PFSK-1 (cell line): ENCODE data around the gene BCAS1.

Experiments
- FOXP2 ChIP-seq: optimal IDR thresholded peaks from 2 replicates; pipeline ENCODE3; 2011; ENCODE audit warnings: borderline replicate concordance, control low read depth, inconsistent platforms; ENCODE audit not compliant: insufficient read depth; ENCODE audit errors: extremely low read length, extremely low read depth
- POLR2AphosphoS5 ChIP-seq: IDR thresholded peaks from 2 replicates; pipeline ENCODE4 v1.6.1; 2012; ENCODE audit warnings: low read depth, mild to moderate bottlenecking, control low read depth, low read length, moderate library complexity
- SIN3A ChIP-seq: IDR thresholded peaks from 2 replicates; pipeline ENCODE4 v1.6.1; 2012; ENCODE audit warnings: mild to moderate bottlenecking, low read length, moderate library complexity, borderline replicate concordance; ENCODE audit not compliant: insufficient read depth
- TAF1 ChIP-seq: IDR thresholded peaks from 2 replicates; pipeline ENCODE4 v1.6.1; 2012; ENCODE audit warnings: low read length, control low read depth, borderline replicate concordance; ENCODE audit not compliant: insufficient read depth
- TF ChIP-seq, protein P1 (sequence below), 2 experiments: IDR thresholded peaks; 2 replicates each; pipeline versions ENCODE4 v1.6.1 to v1.8.0; 2011 to 2012; ENCODE audit warnings: low read depth in 2 of 2, low read length in 2 of 2, control low read depth in 1 of 2, inconsistent platforms in 1 of 2, mild to moderate bottlenecking in 1 of 2, moderate library complexity in 1 of 2; ENCODE audit not compliant: insufficient read depth in 1 of 2

The BCAS1 gene

DNA sequence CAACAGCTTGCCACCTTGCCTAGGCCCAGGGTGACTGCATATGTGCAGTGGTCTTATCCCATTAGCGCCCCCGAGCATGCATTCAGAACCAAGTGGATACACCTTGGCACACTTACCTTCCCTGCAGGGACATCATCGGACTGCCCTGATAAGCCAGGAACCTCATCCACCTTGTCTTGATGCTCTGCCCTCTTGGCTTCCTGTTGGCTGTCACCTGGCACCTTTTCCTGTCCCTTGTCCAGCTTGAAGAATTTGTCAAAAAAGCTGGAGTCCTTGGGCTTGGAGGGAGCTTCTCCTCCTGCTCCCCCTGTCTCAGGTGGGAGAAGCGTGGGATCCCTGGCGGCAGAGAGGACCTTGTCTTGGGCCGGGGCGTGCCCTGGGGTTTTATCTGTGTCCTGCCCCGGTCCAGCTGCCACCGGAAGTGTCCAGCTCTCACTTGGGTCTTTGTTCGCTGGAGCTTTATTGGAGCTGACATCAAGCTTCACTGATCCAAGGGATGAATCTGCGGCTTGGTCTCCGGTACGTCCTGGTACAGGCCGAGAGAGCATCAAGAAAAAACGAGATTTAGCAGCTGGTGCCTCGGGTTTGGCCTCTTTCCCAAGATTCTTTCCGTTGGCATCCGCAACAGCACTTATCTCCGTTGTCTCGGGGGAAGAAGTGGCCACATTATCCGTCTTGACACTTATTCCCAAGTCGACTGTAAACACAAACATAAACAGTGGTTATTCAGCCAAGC lies 42.0 kb downstream of the BCAS1 start:
- no peak for TF ChIP-seq FOXP2
- TF ChIP-seq, protein P1, sequence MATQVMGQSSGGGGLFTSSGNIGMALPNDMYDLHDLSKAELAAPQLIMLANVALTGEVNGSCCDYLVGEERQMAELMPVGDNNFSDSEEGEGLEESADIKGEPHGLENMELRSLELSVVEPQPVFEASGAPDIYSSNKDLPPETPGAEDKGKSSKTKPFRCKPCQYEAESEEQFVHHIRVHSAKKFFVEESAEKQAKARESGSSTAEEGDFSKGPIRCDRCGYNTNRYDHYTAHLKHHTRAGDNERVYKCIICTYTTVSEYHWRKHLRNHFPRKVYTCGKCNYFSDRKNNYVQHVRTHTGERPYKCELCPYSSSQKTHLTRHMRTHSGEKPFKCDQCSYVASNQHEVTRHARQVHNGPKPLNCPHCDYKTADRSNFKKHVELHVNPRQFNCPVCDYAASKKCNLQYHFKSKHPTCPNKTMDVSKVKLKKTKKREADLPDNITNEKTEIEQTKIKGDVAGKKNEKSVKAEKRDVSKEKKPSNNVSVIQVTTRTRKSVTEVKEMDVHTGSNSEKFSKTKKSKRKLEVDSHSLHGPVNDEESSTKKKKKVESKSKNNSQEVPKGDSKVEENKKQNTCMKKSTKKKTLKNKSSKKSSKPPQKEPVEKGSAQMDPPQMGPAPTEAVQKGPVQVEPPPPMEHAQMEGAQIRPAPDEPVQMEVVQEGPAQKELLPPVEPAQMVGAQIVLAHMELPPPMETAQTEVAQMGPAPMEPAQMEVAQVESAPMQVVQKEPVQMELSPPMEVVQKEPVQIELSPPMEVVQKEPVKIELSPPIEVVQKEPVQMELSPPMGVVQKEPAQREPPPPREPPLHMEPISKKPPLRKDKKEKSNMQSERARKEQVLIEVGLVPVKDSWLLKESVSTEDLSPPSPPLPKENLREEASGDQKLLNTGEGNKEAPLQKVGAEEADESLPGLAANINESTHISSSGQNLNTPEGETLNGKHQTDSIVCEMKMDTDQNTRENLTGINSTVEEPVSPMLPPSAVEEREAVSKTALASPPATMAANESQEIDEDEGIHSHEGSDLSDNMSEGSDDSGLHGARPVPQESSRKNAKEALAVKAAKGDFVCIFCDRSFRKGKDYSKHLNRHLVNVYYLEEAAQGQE (IDR thresholded peaks at IDR 0.05; ENCODE audit: insufficient read depth in 1 of 2, low read depth in 2 of 2, low read length in 2 of 2): no peak
- TF ChIP-seq POLR2AphosphoS5: no peak
- TF ChIP-seq SIN3A: no peak

DNA sequence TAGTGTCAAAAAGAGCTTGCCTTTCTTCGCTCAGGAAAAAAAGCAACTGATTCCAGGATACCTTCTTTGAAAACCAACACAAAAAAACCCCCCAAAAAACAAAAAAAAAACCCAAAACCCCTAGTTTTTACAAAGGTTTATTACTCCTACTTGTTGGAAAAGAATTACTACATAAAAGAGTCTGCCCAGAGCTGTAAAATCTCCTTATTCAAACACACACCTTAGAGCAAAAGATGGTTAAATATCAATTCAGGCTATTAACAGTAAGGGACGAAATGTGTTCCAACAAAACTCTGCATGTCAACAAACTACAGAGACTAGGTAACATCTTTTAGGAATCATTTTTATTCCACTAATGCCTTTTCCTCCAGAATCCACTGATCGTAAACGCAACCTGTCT lies 42.7 kb downstream of the BCAS1 start:
- no peak for TF ChIP-seq FOXP2
- TF ChIP-seq, protein P1 (IDR thresholded peaks at IDR 0.05; ENCODE audit: insufficient read depth in 1 of 2, low read depth in 2 of 2, low read length in 2 of 2): no peak
- TF ChIP-seq SIN3A: no peak
- no peak for TF ChIP-seq TAF1
- TF ChIP-seq POLR2AphosphoS5: no peak

DNA sequence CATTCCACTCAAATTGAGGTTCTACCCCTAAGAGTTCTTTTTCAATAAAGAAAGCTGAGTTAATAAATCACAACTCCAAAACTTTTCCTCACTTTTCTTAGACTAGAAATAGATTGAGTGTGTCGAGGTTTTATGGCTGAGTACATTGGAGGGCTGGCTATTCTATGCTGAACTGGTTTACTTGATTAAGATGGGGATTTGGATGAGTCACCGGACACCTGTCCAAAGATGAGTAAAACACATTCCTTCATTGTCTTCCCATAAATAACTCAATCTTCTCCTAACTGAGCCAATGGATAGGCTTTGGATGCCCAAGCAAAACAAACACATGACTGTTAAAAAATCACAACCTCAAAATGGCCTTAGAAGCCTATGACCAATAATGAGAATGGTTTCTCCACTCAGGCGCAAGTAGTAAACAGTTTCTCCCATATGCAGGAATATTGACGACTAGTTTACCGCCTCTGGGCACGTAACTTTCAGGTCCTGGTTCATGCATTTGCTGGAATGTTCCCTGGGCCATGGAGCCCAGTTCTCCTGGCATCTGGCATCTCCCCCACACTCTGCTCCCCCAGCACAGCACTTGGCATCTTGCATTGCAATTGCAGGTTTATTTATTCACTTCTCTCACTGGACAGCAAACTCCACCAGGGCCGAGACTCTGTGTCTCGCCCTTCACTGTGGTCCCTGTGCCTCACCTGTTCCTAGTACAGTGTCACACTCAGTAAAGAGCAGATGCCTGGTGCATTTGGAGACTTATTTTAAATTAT lies 43.9 kb downstream of the BCAS1 start:
- no peak for TF ChIP-seq FOXP2
- TF ChIP-seq, protein P1 (IDR thresholded peaks at IDR 0.05; ENCODE audit: insufficient read depth in 1 of 2, low read depth in 2 of 2, low read length in 2 of 2): no peak
- no peak for TF ChIP-seq TAF1
- TF ChIP-seq POLR2AphosphoS5: no peak
- no peak for TF ChIP-seq SIN3A

DNA sequence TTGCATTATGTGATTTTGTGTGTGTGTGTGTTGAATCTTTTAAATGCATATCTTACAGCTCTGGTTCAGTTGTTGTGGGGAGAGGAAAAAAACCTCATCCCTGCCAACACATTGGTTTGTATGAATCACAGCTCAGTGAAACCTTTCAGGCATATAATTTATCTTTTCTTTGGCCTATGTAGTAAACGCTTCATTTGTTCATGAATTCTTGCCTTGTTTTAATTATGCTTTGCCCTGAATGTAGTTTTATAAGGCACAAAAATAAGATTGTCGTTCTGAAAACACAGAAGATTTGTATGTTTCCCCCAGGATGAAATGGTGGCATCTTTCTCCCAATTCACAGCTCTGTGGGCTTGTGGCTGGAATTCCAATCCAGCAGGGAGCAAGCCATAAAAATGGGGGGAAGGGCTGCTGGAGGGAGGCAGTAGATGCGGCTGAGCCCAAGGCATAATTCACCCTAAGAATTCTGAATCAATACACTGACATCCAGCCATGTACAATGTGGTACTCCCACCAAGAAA lies 45.1 kb downstream of the BCAS1 start:
- TF ChIP-seq SIN3A (no peak), POLR2AphosphoS5 (no peak), TAF1 (no peak)
- TF ChIP-seq, protein P1 (IDR thresholded peaks at IDR 0.05; ENCODE audit: insufficient read depth in 1 of 2, low read depth in 2 of 2, low read length in 2 of 2): no peak
